HFF-Myc (cell line): ENCODE data around the gene SERPIND1.

Source experiments
- DNase-seq: peaks from one replicate; pipeline ENCODE4 v3.0.0-alpha.2; 2011; ENCODE audit warnings: low read depth; ENCODE audit errors: extremely low read depth
- H3K4me3 ChIP-seq: replicated peaks from 2 replicates; pipeline ENCODE4 v1.5.1; 2011; ENCODE audit warnings: low read depth, mild to moderate bottlenecking, control low read depth, low read length
- CTCF ChIP-seq: IDR thresholded peaks from 2 replicates; pipeline ENCODE4 v1.5.1; 2012; ENCODE audit warnings: mild to moderate bottlenecking, low read depth, low read length, control low read depth; ENCODE audit errors: missing control alignments

The SERPIND1 gene

GRCh38 chr22:20783300-20783673 is 9.4 kb downstream of the SERPIND1 start:
- no peak for DNase-seq
- no peak for TF ChIP-seq CTCF

GRCh38 chr22:20783844-20784723 is 10.2 kb downstream of the SERPIND1 start:
- peak; percentile 29 for DNase-seq
- H3K4me3 ChIP-seq: no peak overlapping the region
- TF ChIP-seq CTCF: peak; percentile 83

More at GRCh38 chr22:20783300-20783673, 9.4 kb downstream of the SERPIND1 start:
- H3K4me3 ChIP-seq: no peak overlapping the region

- TF ChIP-seq CTCF: no peak
- no peak for DNase-seq
- H3K4me3 ChIP-seq: no peak overlapping the region
Observed at GRCh38 chr22:20785415-20785814, 11.5 kb downstream of the SERPIND1 start.

GRCh38 chr22:20786048-20786447 is 12.1 kb downstream of the SERPIND1 start:
- no peak overlapping the region for H3K4me3 ChIP-seq
- TF ChIP-seq CTCF: no peak
- no peak for DNase-seq

- H3K4me3 ChIP-seq: no peak overlapping the region
- no peak for DNase-seq
- TF ChIP-seq CTCF: no peak
Observed at GRCh38 chr22:20786536-20786979, 12.6 kb downstream of the SERPIND1 start.

GRCh38 chr22:20787223-20787622 is 13.3 kb downstream of the SERPIND1 start:
- H3K4me3 ChIP-seq: no peak overlapping the region
- TF ChIP-seq CTCF: no peak
- DNase-seq: no peak
